ENCODE results near the gene TOR1AIP2.

The TOR1AIP2 gene

DNA sequence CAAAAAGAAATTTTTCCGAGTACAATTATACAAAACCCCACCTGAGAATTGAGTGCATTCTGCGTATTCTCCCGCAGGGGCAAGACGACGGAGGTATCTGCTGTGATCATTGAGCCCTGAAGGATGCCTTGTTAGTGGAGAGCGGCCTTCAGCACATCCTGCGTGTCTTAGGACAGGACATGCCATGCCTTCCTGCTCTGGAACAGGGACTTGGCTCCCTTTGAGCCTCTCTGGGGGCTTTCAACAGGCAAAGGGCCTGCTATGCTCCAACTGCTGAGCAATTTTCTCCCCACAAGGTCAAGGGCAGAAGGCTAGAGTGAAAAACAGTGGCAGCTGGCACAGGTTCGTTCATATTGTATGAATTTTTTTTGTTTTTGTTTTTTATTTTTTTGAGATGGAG, 52.4 kb downstream of the TOR1AIP2 start:
- DNase-seq (ENCODE audit: low spot score): no peak

DNA sequence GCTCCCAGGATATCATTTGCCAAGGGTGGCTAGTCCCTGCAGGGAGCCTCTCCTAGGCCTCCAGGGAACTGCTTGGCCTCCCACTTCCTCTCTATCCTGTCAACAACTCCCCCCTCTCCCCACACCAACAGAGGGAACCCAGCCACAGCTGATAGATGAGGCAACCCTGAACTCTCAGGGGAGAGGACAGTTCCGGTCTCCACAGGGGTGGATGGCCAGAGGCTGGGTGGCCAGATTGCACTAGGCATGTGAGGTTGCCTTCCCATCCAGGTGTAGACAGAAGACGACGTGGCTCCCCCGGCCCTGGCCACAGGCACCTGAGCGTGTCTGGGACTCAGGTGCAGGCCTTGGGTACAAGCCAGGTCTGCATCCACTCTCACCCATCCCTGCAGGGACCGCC, 53.3 kb downstream of the TOR1AIP2 start:
- DNase-seq (ENCODE audit: low spot score): no peak

DNA sequence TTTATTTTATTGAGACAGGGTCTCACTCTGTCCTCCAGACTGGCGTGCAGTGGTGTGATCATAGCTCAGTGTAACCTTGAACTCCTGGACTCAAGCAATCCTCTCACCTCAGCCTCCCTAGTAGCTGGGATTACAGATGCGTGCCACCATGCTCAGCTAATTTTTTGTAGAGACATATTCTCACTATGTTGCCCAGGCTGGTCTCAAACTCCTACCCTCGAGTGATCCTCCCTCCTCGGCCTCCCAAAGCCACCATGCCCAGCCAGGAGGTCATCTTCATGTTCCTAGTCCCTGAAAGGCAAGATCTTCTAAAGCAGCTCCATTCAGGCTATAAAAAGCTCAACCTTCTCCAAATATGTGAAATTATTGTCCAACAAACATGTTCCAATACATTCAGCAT, 53.9 kb downstream of the TOR1AIP2 start:
- no peak for DNase-seq (ENCODE audit: low spot score)

DNA sequence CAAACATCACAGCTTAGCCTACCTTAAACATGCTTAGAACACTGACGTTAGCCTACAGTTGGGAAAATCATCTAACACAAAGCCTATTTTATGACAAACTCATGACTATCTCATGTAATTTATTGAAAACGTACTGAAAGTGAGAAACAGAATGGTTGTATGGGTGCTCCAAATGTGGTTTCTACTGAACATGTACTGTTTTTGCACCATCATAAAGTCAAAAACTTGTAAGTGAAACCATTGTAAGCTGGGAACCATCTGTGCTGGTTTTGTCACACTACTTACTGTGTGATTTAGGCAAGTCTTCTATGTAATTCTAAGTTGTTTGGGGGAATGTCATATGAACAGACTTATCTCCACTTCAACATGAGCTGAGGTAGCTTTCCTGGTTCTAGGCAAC, 55.5 kb downstream of the TOR1AIP2 start:
- no peak for DNase-seq (ENCODE audit: low spot score)

DNA sequence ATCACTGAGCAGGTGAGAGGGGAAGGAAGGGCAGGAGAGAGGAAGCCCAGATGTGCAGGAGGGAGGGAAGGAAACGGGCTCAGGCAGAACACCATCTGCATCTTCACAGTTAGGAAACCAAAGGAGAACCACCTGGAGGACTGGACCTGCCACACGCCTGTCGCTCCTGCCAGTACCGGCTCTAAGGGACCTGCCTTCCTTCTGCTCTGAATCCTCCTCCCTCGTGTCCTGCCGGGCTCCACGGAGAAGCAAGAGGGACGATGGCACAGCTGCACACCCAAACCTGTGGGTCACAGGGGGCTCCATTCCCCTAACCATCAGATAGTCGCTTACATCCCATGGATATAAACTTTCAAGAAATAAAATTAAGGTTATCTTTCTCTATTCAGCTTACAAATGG, 56.1 kb downstream of the TOR1AIP2 start:
- no peak for DNase-seq (ENCODE audit: low spot score)

DNA sequence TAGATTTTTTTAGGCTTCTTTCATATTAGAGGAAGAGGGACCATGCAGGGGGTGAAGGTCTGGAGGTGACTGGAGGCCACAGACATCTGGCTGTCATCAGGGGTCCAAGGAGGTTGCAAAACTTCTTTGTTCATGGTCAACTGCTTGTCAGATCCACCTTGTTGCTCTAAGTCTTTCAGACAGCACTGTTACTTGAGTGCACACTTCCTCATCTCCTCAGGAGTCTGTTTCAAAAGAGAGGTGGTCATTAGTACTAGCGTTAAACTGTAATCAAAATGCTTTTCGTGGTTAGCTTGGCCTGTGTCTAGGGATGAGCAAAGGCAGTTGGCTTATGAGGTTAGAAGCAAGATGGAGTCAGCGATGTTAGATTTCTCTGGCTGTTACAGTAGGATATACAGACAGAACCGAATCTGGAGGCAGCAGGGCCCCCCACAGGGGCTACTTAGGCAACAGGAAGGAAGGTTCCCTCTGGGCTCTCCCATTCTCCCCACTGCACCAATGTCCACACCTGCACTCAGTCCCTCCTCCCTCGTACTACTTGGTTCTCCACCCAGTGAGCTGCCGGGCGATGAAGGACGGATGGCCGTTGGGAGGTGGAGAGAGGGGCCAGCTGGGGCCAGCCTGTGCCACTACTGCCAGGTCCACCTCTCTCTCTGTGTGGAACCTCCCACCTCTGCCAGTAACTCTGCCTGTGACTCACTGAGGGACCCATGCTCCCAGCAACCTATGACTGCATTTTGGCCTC, 57.2 kb downstream of the TOR1AIP2 start:
- DNase-seq (ENCODE audit: low spot score): no peak

DNA sequence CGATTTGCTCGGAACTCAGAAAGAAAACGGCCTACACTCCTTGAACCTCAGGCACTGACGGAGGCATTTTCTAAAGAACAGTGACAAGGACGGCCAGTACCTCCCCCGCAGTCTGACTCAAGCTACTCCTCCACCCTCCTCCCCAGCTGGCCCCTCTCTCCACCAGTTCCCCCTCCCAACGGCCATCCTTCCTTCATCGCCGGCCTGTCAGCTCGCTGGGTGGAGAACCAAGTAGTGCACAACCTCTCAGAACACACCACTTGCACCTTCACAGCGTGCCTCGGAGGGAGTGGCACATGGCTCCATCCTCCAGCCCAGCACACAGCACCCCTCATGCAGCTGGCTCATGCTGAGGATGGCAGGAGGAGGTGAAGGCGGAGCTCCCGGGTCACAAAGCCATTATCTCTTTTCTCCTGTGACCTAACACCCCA, 58.8 kb downstream of the TOR1AIP2 start:
- DNase-seq (ENCODE audit: low spot score): no peak

DNA sequence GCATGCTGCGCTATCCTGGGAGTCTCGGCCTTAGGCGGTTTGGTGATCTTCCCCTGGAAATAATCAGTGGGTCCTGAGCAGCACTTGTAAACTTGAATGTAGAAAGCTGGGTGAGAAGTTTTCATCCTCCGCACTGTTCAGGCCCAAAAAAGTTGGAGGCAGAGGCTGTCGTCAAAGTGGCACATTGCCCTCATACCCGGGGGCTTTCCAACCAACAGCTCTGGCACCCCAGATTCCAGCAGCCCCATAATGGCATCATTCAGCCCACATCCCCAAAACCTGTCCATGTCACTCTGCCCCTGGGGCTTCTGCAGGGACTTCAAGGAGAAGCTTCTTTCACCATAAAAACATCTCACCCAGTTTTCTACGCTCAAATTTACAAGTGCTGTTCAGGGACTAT, 59.3 kb downstream of the TOR1AIP2 start:
- no peak for DNase-seq (ENCODE audit: low spot score)

DNA sequence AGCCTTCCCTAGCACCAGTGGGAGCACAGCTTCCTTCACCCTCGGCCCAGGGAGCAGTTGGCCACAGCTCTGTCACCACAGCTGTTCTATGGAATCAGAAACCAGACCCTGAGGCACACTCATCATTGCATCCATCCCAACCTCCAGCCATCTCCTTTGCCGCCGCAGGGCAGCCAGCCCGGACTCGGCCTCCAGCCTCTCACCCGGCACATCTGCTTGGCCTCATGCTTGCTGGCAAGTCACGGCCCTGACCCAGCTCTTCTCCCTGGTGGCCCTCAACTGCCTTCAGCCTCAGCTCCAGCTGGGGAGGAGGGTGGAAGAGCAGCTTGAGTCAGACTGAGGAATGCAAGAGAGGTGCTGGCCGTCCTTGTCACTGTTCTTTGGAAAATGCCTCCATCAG, 59.8 kb downstream of the TOR1AIP2 start:
- no peak for DNase-seq (ENCODE audit: low spot score)

DNA sequence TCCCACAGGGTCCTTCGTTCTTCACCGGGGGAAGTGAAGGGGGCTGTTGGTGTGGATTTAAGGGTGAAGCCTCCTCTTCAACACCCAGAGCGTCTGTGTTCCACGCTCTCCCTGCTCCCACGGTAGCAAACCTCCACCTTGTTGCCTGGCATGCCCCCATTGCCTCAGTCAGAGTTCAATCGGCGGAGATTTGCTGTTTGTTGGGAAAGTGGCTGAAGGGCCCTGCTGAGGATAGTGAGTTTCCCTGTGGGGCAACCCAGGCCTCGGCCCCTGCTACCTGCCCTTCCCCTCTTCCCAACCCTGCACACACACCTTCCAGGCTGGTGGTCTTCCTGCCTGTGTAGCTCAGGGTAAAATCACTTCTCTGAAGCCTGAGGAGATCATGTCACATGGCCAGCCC, 60.5 kb downstream of the TOR1AIP2 start:
- DNase-seq (ENCODE audit: low spot score): no peak

DNA sequence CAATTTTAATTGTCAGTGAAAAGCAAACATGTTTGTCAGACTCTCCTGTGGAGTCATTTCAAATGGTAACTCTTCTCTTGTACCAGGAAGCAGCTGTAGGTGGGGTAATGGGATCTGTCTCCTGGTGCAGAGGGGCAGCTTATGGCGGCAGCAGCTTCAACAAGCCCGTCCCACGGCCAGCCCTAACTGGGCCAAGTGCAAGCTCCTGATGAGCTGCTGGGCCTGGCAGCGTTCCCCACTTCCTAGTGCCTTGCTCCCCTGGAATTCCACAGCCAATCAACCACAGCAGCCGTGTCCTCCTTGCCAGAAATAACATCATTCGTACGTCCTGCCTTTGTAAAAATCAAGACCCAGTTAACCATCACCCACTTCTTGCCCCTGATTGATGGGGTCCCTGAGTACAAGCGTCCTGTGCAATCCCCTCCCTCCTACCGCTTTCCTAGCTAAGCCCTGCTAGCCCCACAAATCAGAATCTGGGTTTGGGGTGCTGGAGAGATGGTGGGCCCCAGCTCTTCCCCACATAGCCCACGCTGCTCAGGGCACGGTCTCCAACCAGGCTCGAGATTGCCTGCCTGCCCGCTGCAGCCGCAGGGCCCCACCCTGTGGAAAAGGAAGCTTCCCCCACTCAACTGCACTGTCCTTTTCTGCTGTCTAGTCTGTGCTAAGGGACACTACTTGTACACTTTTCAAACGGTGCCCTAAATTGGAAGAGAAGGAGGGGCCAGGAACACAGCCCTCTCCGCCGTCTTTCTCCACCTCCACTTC, 61.2 kb downstream of the TOR1AIP2 start:
- DNase-seq (ENCODE audit: low spot score): peak; percentile 58

DNA sequence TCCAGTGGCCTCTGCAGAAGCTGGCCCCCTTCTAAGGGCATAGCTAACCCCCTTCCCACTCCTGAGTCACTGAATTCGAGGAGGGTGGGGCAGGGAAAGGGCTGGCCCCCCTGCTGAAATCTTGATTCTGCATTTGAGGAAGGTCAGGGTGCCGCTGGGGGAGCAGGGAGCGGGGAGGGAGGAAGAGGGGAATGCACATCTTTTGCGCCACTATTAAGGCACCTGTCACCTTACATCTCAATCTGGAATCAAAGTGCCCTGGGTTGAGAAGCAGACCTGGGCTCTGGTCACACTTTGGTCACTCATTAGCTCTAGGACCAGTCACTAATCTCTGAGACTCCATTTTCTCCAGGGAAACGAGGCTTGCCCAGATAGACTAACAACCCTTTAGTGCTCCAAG, 62.0 kb downstream of the TOR1AIP2 start:
- no peak for DNase-seq (ENCODE audit: low spot score)

DNA sequence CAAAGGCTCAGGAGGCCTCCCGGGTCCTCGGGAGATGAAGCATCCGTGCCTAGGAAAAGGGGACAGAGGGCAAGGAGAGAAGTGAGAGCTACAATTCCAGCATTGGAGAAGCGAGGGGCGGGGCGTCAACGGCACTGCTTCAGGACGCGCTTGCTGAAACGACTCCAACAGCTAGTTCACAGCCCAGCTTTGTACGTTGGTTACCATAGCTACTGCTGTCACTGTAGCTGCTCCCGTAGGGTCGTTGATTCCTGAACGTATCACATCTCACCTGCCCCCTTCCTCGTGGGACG, 63.1 kb downstream of the TOR1AIP2 start:
- DNase-seq (ENCODE audit: low spot score): peak; percentile 80

DNA sequence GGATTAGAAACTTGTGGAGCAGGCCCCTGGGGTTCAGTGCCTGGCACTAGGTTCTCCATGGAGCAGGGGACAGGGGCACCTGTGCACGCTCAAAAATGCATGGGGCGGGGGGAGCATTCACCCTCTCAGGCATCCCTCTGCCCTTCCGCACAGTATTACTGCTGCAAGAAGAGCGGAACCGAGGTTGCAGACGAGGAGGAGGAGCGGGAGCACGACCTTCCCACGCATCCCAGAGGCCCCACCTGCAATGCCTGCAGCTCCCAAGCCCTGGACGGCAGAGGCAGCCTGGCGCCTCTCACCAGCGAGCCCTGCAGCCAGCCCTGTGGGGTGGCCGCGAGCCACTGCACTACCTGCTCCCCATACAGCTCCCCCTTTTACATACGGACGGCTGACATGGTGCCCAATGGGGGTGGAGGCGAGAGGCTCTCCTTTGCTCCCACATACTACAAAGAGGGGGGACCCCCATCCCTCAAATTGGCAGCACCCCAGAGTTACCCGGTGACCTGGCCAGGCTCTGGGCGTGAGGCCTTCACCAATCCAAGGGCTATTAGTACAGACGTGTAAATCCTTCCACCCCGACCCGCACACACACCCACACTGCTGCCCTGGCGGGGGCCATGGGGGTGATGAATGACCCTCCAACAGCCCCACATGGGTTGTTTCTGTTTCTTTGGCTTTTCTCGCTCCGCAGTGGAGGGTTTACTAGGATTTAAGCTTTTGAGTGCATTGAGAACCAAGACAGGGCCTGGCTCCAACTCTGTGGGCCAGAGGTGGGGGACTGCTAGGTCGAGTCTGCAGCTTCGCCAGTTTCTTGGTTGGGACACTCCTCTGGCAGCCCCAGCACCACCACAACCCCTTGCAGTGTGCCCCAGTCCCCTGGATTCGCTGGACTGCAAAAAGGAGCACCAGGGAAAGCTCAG, 63.7 kb downstream of the TOR1AIP2 start:
- no peak for DNase-seq (ENCODE audit: low spot score)

DNA sequence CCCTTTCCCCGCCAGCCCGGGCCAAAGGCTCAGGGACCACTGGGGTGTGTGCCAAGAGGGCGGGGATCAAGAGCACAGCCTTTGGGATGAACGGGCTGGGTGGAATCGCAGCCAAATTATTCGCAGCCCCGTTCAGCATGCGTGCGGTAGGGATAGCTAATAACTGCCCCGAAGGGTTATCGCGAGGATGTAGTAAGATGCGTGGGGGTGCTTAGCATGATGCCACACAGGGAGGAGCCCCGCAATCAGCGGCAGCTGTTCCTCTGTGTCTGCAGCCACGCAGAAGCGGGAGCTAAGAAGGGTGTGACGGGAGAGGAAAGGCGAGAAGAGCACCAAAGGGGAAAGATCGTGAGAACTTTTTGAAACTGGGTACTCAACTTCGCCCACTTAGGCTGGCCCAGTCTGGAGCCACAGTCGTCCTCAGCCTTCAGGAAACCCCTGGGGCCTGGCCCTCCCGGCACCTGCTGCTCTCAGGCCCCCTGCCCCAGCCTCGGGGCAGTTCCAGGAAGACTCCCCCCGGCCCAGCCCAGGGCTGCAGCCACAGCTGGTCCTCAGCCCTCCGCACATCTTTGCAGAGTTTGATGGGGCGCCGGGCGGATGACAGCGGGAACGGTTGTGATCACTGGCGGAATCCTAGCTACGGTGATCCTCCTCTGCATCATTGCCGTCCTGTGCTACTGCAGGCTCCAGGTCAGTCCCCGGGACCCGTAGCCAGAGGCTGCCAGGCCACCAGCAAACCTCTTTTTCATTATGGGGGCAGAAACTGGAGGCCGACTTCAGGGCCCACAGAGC, 64.9 kb downstream of the TOR1AIP2 start:
- DNase-seq (ENCODE audit: low spot score): no peak

DNA sequence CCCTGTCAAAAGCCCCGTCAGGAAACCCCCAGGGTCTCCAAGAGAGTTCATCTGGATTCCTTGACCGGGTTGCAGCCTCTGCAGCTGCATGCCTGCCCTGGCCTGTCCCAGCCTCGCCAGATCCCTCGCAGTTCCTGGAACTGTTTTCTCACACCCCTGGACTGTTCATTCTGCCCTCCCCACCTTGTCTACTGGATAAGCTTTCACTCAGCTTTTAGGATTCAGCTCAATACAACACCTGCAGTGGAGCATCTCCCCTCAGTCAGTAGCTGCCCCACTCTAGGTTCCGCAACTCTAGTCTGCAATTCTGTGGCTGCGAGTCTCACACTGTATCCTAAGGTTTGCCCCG, 67.3 kb downstream of the TOR1AIP2 start:
- no peak for DNase-seq (ENCODE audit: low spot score)

DNA sequence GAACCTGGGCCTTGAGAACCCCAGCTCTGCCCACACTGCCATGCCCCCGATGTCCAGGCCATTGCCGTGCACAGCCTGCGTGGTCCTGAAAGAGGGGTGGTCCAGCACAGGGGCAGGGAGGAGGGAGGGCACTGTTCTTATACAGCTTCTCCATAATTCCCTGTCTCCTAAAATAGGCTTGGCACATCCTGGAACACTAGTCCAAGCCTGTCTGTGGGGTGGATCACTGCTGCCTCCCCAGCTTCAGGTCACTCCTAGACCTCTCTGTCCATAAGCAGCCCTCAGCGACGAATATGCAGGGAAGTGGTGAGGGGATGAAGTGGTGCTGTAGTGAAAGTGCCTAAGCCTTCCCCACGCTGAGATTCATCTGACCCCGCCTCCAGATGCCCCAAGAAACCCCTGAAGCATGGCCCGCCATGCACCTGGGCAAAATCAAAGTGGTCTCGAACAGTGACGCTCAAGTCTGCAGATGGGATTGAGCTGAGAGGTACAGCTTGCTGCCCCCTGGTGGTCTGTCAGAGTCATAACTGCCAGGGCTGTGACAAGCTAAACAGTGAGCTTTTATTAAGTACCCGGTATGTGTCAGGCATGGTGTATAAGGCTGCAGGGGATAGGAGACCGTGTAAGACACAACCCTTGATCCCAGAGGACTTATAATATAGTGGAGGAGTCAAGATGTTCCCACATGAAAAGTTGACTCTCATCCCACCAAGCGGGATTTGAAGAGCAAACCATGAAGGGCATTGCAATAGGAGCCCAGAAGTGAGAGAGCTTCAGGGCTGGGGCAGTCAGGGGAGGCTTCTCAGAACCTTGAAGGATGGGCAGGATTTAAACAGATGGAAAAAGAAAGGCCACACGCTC, 67.9 kb downstream of the TOR1AIP2 start:
- peak; percentile 81 for DNase-seq (ENCODE audit: low spot score)

DNA sequence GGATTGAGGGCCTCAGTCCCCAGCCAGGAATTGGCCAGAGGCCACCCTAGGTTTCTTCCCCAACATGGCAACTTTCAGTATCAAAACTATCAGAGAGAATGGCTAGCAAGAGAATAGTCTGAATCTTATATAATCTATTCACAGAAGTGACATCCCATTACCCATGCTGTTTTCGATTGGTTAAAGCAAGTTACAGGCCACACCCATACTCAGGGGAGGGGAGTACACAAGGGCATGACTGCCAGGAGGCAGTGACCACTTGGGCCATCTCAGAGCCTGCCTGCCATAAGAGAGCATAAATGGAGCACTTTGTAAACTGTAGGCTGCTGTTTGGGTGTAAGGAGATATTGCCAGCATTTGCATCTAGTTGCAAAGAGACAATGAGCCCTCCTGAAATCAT, 69.1 kb downstream of the TOR1AIP2 start:
- DNase-seq (ENCODE audit: low spot score): no peak

DNA sequence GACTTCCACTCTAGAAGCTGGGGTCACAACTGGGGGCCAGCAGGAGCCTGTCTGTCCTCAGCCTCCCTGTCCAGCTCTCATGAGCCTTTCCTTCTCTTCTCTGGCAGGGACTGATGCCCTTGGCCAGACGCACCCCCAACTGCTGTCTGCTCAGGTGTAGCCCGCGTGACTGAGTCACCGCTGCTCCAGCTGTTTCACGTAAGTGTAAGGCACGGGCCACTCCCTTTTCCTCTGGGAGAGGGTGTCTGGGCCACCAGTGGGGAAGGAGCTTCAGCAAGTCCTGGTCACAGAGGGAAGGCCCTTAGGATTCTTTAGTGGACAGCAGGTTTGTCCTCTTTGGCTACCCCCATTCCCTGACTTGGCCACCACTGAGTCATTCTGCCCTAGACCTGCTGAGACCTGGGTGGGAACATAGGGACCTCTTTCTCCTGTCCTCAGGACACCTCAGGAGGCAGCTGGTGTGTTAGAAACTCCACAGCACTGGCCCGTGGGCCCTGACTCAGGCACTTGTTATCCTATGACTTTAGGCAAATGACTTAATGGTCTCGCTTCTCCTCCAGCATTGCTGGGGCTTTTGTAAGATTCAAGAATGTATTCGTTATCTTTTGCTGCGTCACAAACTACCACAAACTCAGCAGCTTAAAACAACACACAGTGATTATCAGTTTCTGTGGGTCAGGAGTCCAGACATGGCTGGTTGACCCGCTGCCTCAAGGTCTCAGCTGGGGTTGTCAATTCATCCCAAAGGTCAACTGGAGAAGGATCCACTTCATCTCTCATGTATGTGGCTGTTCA, 69.7 kb downstream of the TOR1AIP2 start:
- no peak for DNase-seq (ENCODE audit: low spot score)

DNA sequence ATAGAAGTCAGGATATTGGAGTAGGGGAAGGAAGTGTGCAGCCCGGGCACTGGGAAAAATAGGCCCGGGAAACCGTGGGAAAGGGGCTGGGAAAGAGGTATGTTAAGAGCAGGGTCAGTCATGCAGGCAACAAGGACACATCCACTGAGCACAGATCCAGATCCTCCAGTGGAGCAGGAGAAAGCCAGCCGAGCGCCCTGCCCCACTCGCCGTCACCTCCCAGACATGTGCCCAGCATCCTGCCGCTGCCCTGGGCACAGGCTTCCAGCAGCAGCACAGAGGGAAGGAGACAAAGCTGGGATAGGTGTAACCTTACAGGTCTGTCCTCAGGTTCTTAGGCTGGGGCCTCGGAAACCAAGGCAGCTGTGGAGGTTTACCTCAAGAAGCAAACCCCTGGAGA, 70.3 kb downstream of the TOR1AIP2 start:
- DNase-seq (ENCODE audit: low spot score): no peak
